Astrocyte (in vitro differentiated cells and primary cell): Measurements from ENCODE around the gene SLC9C1.

Experiments used
- EZH2 ChIP-seq: IDR thresholded peaks from 2 replicates; pipeline ENCODE4 v1.6.1; 2012; ENCODE audit warnings: mild to moderate bottlenecking, low read length, inconsistent platforms; ENCODE audit not compliant: insufficient read depth
- TF ChIP-seq, protein P1 (sequence below): IDR thresholded peaks from 2 replicates; pipeline ENCODE4 v1.5.1; 2011; ENCODE audit warnings: low read depth, mild to moderate bottlenecking, inconsistent platforms, low read length, moderate library complexity; ENCODE audit not compliant: insufficient read depth

DNA sequence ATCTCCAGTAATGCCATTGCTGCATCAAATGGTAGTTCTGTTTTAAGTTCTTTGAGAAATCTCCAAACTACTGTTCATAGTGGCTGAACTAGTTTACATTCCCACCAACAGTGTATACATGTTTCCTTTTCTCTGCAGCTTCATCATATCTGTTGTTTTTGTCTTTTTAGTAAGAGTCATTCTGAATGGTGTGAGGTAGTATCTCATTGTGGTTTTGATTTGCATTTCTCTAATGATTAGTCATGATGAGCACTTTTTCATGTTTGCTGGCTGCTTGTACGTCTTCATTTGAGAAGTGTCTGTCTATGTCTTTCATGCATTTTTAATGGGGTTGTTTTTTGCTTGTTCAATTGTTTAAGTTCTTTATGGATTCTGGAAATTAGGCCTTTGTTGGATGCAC lies 150.8 kb downstream of the SLC9C1 start:
- TF ChIP-seq, protein P1, sequence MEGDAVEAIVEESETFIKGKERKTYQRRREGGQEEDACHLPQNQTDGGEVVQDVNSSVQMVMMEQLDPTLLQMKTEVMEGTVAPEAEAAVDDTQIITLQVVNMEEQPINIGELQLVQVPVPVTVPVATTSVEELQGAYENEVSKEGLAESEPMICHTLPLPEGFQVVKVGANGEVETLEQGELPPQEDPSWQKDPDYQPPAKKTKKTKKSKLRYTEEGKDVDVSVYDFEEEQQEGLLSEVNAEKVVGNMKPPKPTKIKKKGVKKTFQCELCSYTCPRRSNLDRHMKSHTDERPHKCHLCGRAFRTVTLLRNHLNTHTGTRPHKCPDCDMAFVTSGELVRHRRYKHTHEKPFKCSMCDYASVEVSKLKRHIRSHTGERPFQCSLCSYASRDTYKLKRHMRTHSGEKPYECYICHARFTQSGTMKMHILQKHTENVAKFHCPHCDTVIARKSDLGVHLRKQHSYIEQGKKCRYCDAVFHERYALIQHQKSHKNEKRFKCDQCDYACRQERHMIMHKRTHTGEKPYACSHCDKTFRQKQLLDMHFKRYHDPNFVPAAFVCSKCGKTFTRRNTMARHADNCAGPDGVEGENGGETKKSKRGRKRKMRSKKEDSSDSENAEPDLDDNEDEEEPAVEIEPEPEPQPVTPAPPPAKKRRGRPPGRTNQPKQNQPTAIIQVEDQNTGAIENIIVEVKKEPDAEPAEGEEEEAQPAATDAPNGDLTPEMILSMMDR = no peak
- no peak for TF ChIP-seq EZH2
